KOPT-K1 (cell line): ENCODE measurements around the gene SOX12.

Experiments used
- H3K27ac ChIP-seq: fragments of 200-600 bp; sonication (generic); 2 replicates; pipeline ENCODE4 v1.5.1; 2016; ENCODE audit warnings: antibody characterized with exemption, mild to moderate bottlenecking, low read depth, low read length; ENCODE audit not compliant: poor library complexity, severe bottlenecking
- H3K36me3 ChIP-seq: fragments of 200-600 bp; sonication (generic); 2 replicates; pipeline ENCODE4 v1.5.1; 2017; ENCODE audit warnings: antibody characterized with exemption, mild to moderate bottlenecking, low read length, moderate library complexity; ENCODE audit not compliant: insufficient read depth
- H3K9me3 ChIP-seq: fragments of 200-600 bp; sonication (generic); 2 replicates; pipeline ENCODE4 v1.5.1; 2017; ENCODE audit warnings: antibody characterized with exemption, low read length, mild to moderate bottlenecking; ENCODE audit not compliant: insufficient read depth, poor library complexity, severe bottlenecking

SOX12 gene

GRCh38 chr20:325045-325888 lies at the start of gene SOX12:
TSS of gene SOX12 (plus strand) at chr20:325552. CDS start at chr20:325925, 373 bp downstream.
- Histone ChIP-seq H3K27ac (peak within 1 kb of the TSS; percentile 66), H3K9me3 (no peaks in the 10 kb centered on the region), H3K36me3 (no peaks in the 10 kb centered on the region)

- no peak overlapping the region for H3K27ac ChIP-seq
- peaks cover 36% of the 10 kb centered on the region; the same call in 1 of the 2 replicates for H3K36me3 ChIP-seq
- no peaks in the 10 kb centered on the region for H3K9me3 ChIP-seq
Measured at GRCh38 chr20:275791-276190, 49.6 kb upstream of the SOX12 start.

- Histone ChIP-seq H3K9me3 (no peaks in the 10 kb centered on the region), H3K27ac (no peak overlapping the region), H3K36me3 (peaks cover 43% of the 10 kb centered on the region; the same call in 1 of the 2 replicates)
Measured at GRCh38 chr20:276620-277495, 48.5 kb upstream of the SOX12 start.

GRCh38 chr20:277496-277781 lies 47.9 kb upstream of the SOX12 start:
- Histone ChIP-seq H3K27ac (no peak overlapping the region), H3K36me3 (peaks cover 45% of the 10 kb centered on the region; the same call in 1 of the 2 replicates), H3K9me3 (no peaks in the 10 kb centered on the region)

- Histone ChIP-seq H3K27ac (no peak overlapping the region), H3K36me3 (peaks cover 45% of the 10 kb centered on the region), H3K9me3 (no peaks in the 10 kb centered on the region)
Measured at GRCh38 chr20:278181-278580, 47.2 kb upstream of the SOX12 start.

- Histone ChIP-seq H3K27ac (no peak overlapping the region), H3K36me3 (peaks cover 48% of the 10 kb centered on the region)
Measured at GRCh38 chr20:278607-279571, 46.5 kb upstream of the SOX12 start.

GRCh38 chr20:284172-284571 lies 41.2 kb upstream of the SOX12 start:
- Histone ChIP-seq H3K36me3 (peaks cover 19% of the 10 kb centered on the region), H3K27ac (no peak overlapping the region), H3K9me3 (no peaks in the 10 kb centered on the region)

More at GRCh38 chr20:278607-279571, 46.5 kb upstream of the SOX12 start:
- H3K9me3 ChIP-seq, result no peaks in the 10 kb centered on the region

GRCh38 chr20:286508-286907 lies 38.8 kb upstream of the SOX12 start:
- H3K36me3 ChIP-seq, result peaks cover 10% of the 10 kb centered on the region
- no peaks in the 10 kb centered on the region for H3K9me3 ChIP-seq
- H3K27ac ChIP-seq, result no peak overlapping the region

- H3K36me3 ChIP-seq, result no peaks in the 10 kb centered on the region
- no peaks in the 10 kb centered on the region for H3K9me3 ChIP-seq
- peak overlapping the region; percentile 70 for H3K27ac ChIP-seq
Measured at GRCh38 chr20:288956-289692, 36.2 kb upstream of the SOX12 start.

GRCh38 chr20:289693-290083 lies 35.7 kb upstream of the SOX12 start:
- no peaks in the 10 kb centered on the region for H3K36me3 ChIP-seq
- peak overlapping the region; percentile 70 for H3K27ac ChIP-seq
- H3K9me3 ChIP-seq, result no peaks in the 10 kb centered on the region

- Histone ChIP-seq H3K36me3 (no peaks in the 10 kb centered on the region), H3K9me3 (no peaks in the 10 kb centered on the region), H3K27ac (peak within 1 kb of the TSS; percentile 70)
Measured at GRCh38 chr20:290084-290831, 35.1 kb upstream of the SOX12 start, which contains the start of gene C20orf96. TSS of gene C20orf96 (minus strand) at chr20:290750. CDS start at chr20:290610, 140 bp downstream.

- H3K36me3 ChIP-seq, result peaks cover 6% of the 10 kb centered on the region
- no peaks in the 10 kb centered on the region for H3K9me3 ChIP-seq
- H3K27ac ChIP-seq, result no peak overlapping the region
Measured at GRCh38 chr20:294602-295001, 30.8 kb upstream of the SOX12 start.

GRCh38 chr20:295804-296203 lies 29.5 kb upstream of the SOX12 start:
- H3K9me3 ChIP-seq, result no peaks in the 10 kb centered on the region
- no peak overlapping the region for H3K27ac ChIP-seq

More at GRCh38 chr20:295804-296203, 29.5 kb upstream of the SOX12 start:
- peaks cover 18% of the 10 kb centered on the region for H3K36me3 ChIP-seq
